GM20431 (cell line): ENCODE measurements around the gene WDR87.

Source experiments
- in situ Hi-C: fragments of 300-500 bp; cut with MseI, MboI; formaldehyde crosslinking; loops from one replicate; pipeline ENCODE4 v1.15.0; 2020; ENCODE audit warnings: low sequenced_read_pairs; ENCODE audit not compliant: unreplicated experiment

WDR87 gene

DNA sequence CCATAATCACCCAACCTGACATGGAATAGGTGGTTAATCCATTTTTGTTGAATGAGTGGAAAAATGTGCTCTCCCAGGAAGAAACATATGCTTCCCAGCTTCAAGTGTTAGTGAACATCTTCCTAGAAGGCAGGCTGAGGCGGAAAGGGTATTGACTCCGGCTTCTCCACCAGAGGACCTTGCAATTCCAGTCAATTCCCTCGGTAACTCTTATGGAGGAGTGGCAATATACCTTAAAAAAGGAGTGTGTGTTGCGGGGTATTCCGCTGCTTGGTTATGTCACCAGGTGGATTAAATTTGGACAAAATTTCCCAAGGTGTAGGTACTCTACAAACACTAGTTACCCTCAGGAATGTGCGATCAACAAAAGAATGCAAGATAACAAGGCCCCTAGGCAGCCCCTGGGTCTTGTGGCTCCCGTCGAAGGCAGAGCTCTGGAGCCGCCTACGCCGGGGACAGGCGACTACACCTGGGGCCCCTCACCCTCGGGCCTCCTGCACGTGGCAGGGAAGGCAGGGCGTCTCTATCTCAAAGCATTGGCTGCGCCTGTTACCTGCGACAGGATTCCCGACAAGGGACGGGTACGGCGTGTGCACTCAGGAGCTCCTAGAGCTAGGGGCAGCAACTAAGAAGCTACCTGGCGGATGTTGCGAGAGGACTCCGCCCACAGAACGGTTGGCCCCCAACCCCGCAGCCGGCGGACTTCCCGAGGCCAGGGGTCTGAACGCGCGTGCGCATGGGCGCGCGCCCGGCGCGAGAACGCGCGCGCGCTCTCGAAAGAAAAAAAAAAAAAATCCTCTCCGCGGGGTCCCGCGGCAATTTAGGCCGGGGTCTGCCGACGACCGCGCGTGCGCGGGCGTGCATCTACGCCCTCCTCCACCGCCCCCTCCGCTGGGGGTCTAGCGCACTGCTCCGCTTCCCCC lies at the start of gene WDR87:
WDR87 (minus strand) TSS at position 649 of the 923 bp plus-strand sequence. CDS start 8,355 bp downstream, outside the sequence.
- in situ Hi-C loops: no loop called here

DNA sequence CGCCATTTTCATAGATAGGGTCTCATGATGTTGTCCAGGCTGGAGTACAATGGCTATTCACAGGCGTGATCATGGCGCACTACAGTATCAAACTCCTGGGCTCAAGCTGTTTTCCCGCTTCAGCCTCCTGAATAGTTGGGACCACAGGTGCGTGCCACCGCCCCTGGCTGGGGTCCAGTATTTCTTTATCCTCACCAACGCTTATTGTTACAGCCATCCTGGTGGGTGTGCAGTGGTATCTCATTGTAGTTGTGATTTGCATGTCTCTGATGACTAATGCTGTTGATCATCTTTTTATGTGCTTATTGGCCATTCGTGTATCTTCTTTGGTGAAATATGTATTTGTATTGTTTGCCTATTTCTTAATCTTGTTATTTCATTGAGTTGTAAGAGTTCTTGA lies 49.6 kb upstream of the WDR87 start:
- in situ Hi-C loops: no loop called here

DNA sequence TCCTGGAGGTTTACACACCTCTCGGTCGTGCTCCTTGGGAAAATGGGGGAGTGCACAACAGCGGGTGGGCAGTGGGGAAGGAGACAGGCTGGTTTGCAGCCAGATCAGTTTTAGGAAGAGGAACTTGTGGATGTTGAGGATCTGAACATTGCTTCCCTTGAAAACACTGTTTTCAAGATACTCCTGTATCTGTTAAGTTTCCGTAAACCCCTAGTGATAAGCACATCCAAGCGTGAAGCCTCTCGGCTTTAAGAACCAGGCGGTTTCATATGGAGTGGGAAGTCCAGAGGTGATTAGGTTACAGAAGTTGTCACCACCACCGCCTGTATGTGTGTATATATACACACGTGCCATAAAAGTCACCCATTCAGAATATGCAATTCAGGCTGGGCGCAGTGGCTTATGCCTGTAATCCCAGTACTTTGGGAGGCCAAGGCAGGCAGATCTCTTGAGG lies 48.1 kb upstream of the WDR87 start:
- in situ Hi-C loops: no loop called here

DNA sequence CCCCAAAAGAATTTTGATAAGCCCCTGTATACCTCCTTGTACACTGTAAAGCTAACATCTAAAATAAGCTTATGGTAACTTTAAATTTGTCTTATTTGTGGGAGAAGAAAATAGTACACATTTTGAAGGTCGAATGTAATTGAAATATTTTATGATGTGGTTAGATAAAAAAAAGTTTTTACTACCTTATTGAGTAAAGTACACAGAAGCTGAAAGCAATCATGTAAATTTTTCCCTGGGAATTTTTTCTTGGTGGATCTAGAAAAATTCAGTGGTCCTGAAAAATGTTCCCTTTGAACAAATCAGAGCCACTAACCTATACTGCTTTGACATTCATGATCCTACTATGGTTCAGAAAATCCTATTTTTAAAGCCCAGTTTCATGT lies 47.5 kb upstream of the WDR87 start:
- in situ Hi-C loops: no loop called here

DNA sequence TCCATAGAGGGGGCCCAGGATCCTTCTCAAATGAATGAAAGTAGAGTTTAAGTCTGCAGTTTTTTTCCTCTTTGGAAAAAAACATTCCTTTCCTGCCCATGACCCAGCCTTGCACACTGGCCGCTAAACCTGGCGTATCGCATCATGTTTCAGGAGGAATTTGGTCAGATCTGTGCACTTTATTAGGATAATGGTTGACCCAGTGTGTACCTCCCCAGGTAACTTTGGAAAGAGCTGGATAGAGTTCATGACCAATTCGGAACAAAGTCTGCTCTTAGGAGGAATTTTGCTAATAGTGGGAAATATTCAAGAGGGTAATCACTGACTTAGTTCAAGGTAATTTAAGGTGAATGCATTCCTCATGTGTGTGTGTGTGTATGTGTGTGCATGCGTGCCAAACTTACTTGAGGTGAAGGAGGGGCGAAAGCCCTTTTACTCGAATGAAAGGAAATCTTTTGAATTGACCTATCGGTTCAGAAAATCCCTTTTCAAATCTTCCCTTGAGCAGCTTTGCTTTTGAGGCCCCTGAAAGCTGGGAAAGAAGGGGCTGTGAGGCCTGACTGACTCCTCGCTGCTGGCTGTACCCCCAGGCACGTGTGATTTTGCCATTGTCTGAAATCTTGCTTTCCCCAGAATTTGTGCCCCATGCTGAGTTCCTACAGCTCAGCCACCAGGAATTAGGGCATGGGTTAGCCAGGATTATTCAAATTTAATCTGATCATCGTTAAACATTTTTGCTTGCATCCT lies 47.0 kb upstream of the WDR87 start:
- in situ Hi-C loops: no loop called here

DNA sequence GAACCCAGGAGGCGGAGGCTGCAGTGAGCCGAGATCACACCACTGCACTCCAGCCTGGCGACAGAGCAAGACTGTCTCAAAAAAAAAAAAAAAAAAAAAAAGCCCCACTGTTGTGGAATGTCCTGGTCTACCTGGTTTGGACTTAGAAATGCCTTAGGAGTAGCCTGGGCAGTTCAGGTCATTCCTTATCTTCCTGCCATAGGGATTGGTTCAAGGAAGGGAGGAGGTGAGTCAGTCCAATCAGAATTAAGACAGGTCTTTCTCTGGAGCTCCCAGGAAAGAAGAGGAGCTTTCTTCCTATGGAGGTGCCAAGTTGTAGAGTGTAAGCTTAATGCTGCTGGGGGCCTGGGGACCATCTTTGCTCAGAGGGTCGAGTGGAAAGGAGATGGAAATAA lies 45.4 kb upstream of the WDR87 start:
- in situ Hi-C loops: no loop called here

DNA sequence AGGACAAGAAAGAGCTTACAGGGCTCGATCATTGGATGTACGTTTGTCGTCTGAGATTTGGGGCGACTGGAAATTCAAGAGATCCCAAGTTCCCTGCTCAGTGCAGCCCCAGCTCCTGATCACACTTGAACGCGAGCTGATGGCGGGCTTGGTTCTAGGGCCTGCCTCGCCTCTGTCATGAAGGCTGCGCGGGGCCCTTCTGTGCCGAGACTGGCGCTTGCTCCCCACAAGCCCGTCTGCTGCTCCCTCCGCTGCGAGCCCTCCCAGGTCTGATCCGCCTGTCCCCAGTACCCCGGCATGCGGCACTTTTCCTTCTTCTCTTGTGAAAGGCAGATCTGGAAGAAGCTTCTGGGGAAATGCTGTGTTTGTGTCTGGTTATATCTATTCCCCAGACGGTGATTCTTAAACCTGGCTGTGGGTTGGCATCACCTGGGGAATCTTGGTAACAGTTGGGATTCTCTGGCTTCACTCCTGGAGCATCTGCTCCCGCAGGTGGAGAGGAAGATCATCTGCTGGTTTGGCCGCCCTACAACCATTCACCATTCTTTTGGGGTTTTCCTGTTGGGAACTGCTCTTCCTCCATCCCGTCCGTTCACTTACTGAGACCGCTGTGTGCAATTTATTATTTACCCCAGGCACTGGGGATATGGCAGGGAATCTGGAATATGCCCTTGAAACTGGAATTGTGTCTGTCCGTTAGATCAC lies 44.2 kb upstream of the WDR87 start:
- in situ Hi-C loops: no loop called here

DNA sequence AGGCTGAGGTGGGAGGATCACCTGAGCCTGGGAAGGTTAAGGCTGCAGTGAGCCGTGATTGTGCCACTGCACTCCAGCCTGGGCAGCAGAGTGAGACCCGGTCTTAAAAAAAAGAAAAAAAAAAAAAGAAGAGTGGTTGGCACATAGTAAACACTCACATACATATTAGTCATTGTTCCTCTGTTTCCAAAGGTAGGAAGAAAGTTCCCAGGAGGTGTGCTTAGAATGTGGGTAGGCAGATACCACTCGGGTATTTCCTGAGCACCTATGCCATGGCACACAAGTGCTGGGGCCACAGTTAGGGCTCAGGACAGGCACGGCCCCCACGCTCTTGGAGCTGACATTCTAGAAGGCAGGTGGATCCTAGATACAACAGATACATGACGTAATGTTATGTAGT lies 42.0 kb upstream of the WDR87 start:
- in situ Hi-C loops: no loop called here

DNA sequence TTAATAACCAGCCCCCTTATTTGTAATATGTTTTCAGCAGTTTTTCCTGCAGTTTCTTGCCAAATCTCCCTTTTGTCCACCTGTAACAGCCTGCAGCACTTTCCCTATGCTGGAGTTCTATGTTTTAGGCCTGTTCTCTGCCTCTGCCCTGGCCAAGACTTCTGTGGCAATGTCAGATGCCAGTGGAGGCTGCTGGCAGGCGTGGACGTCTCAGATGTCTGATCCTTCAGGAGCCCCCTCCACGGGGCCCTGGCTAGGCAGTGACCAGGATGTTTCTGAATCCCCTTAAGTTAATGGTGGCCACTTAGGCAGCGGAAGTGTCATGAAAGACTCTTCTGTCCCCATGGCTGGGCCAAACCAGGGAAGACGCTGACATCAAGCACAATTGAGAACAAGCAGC lies 41.4 kb upstream of the WDR87 start:
- in situ Hi-C loops: no loop called here

DNA sequence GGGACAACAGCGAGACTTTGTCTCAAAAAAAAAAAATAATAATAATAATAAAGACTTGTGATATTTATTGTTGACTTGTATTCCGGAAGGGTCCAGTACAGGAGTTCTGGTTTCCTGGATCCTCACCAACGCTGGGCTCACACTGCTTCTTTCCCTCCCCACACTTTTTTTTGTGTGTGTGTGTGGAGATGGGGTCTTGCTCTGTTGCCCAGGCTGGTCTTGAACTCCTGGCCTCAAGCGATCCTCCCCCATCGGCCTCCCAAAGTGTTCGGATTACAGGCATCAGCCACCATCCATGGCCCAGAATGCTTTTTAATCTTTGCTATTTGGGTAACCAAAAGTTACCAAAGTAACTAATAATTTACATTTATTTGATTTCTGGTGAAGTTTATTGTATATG lies 39.7 kb upstream of the WDR87 start:
- in situ Hi-C loops: no loop called here

DNA sequence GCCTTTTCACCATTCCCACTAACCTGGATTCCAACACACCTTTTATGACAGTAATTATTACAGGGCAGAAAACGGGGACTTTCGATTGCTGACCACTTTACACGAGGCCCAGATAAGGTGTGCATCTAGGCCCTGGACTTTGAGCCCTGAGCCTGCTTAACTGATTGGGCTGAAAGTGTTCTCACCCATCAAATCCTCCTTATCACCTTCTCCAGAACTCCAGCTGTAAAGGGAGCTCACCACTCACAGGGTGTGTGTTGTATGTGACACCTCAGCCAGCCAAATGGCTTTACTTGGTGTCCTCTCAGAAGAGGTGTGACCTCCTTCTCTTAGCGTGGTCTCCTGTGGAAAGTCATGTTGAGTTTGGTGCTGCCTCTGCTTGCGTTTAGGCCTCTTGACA lies 37.1 kb upstream of the WDR87 start:
- in situ Hi-C loops: no loop called here

DNA sequence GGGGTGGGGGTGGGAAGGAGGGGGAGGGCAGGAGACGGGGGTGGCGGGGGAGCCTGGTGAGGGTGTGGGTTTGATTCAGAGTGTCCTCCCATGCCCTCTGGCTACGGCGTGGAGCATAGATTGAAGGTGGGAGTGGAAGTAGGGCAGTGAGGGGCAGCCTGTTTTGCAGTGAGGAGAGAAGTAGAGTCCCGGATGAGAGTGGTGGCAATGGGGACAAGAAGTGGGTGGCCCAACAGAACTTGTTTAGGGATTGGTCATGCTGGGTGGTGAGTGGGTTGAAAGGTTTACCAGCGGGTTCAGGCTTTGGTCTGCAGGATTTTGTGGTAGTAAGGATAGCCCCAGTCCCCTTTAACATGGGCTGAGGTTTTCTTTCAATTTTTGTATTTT lies 36.1 kb upstream of the WDR87 start:
- in situ Hi-C loops: no loop called here

DNA sequence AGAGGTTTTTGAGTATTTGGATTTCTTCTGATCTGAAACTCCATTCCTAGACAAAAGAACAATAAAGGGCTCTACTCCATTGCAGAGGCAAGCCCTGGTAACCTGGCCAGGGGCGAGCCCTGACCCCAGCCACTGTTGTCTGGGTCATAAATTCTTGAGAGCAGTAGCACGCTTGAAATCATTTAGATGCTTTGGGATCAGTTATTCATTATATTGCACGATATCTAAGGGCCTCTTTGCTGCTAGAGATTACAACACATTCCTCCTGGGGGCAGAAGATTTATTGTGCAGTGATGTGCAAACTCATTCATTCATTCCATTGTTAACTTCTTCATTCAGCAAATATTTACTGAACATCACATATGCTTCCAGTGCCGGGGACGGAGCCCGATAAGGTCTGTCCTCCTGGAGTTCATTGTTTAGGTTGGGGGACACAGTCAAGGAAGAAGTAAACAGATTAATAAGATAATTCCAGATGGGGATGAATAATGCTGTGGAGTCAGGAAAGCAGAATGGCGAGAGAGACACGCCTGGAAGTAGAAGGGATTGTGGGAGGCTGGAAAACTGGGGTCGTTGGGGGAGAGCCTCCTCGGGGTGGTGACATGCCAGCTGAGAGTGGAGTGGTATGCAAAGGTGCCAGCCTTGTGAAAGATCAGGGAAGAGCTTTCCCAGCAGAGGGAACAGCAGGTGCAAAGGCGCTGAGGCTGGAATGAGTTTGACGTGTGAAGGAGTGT lies 35.6 kb upstream of the WDR87 start:
- in situ Hi-C loops: no loop called here

DNA sequence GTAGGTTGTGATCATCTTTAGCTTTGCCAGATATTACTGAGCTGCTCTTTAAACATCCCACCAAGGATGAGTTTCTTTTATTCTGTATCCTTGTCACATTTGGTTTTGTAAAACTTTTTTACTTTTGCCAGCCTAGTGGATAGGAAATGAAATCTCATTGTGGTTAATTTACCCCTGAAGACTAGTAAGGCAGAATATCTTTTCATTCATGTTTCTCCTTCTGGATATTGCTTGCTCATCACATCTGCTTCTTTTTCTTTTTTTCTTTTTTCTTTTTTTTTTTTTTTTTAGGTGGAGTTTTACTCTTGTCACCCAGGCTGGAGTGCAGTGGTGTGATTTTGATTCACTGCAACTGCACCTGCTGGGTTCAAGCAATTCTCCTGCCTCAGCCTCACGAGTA lies 32.0 kb upstream of the WDR87 start:
- in situ Hi-C loops: no loop called here

DNA sequence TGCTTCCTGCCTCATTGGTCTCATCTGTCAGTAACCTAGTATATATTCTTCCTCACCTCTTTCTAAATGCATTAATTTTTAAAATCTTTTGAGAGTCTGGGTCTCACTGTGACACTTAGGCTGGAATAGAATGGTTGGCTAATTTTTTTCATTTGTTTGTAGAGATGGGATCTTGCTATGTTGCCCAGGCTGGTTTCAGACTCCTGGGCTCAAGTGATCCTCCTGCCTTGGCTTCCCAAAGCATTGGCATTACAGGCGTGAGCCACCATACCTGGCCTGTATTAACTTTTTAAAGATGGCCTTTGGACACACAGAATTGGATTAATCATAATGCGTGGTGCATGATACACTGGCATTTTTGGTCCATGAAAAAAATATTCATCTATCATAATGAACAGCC lies 30.5 kb upstream of the WDR87 start:
- in situ Hi-C loops: no loop called here

DNA sequence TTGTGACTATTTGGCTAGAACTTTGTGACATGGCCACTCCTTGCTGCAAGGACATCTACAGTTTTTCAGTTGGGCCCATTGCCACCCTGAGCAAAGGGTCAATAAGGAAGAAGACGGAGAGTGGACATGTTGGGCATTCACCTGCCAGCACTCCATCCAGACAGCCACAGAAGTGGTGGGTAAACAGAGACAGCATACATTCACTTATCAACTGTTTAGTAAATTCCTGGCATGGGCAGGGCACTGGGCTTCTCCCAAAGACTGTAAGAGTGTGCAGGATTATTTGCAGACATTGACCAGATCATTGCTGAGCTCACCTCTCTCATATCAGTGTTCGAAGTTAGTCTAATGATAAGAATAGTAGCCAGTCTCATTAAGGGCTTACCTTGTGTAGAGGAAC lies 29.8 kb upstream of the WDR87 start:
- in situ Hi-C loops: no loop called here

DNA sequence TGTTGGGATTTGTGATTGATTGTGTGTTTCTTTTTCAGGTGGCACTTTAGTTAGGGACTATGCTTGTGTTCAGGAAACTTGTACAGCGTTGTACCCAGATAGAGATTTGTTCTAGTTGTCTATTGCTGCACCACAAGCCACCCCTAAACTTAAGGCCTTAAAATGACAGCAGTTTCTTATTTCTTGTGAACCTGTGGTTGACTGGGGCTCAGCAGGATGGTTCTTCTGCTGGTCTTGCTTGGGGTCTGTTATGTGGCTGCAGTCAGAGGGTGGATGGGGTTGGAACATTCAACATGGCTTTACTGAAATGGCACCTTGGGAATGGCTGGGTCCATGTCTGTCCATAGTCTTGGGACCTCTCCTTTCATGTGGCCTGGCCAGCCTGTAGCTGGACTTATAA lies 28.9 kb upstream of the WDR87 start:
- in situ Hi-C loops: no loop called here

DNA sequence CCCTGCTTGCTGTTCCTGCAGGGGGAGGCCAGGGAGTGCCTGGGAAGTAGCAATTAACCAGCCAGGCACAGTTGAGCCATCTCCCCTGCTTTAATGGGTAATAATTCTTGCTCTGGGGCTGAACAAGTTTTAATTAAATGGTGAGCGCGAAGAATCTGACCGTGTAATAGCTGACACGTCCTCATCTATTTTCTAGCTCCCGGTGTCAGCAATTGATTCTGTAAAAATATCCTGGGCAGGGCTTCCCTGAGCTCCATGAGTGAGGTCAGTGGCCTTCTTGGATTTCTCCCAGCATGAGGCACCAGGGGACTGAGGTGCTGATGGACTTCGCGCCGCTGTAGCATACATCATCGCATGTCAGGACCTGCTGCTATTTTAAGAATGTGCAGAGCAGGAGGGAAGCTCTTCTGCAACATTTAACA lies 27.6 kb upstream of the WDR87 start:
- in situ Hi-C loops: no loop called here

DNA sequence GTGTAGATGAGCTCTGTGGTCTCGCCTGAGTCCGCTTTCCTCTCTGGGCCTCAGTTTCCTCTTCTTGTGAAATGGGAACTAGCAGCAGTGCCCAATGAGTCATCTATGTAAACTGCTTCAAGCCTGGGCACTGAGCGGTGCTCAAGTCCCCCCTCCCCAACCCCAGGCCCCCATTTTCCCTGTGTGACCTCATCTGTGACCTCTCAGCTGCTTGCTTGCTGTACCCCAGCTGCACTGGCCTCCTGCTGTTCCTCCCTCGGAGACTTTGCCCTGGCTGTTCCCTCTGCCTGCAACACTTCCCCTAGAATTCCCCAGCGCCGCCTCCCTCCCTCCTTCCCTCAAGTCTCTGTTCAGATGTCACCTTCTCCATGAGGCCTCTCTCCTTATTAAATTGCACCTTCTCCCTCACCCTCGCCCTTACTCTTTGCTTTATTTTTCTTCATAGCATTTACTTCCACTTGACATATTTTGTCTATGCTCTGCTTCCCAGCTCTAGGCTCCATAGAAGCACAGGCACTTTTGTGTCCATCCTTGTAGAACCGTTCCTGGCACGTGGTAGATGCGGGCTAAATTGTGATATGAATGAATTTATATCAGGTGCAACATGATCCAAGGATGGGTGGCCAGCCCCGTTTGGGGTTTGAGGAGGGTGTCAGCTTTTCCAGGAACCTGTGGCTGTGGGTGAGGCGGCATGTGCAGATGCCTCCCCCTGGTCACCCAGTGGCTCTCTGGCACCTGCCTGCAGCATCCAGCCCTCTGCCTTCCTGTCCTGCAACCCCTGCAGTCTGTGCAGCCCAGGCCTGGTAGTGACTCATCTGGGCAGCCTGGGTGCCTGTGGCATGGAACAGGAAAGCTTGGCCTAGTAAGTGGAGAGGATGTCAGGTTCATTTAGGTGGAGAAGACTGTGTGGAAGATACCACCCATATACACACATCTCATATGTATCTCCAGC lies 26.9 kb upstream of the WDR87 start:
- in situ Hi-C loops: no loop called here
